Measurements from ENCODE around the gene MGST2.

The MGST2 gene

DNA sequence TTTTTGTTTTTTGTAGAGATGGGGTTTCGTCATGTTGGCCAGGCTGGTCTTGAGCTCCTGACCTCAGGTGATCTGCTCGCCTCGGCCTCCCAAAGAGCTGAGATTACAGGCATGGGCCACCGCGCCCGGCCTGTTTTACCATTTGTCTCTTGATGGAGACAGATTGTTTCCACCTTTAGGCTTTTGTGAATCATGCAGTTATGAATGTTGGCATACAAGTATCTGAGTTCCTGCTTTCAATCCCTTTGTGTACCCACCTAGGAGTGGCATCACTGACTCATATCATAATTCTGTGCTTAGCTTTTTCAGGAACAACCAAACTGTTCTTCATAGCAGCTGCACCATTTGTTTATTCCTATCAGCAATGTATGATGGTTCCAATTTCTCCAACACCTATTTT is 20.2 kb upstream of the MGST2 start:
- no peak for DNase-seq

DNA sequence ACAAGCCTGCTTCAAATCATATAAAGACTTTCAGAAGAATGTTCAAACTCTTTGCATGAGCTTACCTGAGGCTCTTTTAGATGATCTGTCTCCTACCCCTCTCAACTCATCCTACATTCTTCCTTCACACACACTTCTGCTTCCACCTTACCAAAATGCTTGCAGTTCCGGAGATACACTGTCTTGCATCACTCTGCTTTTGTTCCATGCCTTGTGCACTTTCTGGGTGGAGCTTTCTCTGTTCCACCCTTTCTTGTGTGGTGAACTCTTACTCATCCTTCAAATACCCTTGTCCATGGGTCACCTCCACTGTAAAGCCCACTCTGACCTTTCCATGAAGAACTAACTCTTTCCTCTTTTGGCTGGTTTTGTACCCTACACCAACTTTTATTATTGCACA is 18.4 kb upstream of the MGST2 start:
- no peak for DNase-seq

GRCh38 chr4:139647952-139648351 is 17.7 kb upstream of the MGST2 start:
- DNase-seq, result no peak

GRCh38 chr4:139651282-139652194 is 14.1 kb upstream of the MGST2 start:
- DNase-seq, result peak; percentile 77

DNA sequence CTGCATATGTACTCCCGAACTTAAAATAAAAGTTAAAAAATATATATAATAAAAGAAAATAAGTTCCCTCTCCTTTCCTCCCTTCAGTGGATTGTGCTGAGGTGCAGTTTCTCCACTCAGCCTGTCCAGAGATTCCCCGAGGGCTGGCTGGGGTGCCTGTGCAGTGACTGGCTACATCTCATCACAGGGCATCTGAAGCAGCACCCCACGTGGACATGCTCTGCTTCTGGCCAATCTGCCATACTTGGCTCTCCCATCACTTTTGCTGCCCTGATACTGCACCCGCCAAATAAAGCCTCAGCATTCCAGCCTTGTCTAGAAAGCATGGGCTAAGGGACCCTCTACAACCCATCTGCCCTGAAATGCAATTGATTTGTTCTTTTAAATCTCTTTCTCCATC is 11.1 kb upstream of the MGST2 start:
- no peak for DNase-seq

DNA sequence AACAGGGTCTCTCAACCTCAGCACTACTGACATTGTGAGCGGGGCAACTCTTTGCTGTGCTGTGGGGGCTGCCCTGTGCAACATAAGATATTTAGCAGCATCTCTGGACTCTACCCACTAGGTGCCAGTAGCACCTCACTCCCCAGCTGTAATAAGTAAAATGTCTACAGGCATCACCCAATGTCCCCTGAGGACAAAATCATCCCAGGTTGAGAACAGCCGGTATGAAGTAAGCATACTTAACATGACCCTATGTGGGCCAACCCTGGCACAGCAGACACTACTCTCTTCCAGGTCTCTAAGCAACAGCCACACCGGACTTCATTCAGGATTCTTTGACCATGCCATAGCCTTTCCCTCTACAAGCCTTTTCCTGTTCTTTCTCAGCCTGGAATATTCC is 10.5 kb upstream of the MGST2 start:
- DNase-seq, result peak; percentile 44

- peak; percentile 86 for DNase-seq
These were observed 8.8 kb upstream of the MGST2 start for GRCh38 chr4:139656614-139657486.

DNA sequence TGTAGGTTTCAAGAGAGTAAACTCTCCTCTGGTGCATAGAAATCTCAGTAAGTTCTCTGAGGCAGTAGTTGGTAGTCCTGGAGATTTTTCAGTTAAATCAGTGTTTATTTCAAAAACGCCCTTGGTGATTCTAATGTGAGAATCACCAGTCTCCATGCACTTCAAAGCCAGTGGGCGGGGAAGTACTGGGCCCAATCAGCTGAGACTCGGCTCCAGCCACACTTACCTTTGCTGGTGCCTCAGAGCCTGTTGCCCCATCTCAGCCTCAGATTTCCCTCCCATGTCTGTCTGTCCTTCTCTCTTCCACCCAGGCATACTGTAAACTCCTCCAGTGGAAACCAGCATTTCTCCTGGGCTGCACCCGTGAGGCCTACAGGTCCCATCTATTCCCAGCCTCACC is 7.4 kb upstream of the MGST2 start:
- DNase-seq, result peak; percentile 69

GRCh38 chr4:139658586-139659382 is 6.8 kb upstream of the MGST2 start:
- peak; percentile 14 for DNase-seq

DNA sequence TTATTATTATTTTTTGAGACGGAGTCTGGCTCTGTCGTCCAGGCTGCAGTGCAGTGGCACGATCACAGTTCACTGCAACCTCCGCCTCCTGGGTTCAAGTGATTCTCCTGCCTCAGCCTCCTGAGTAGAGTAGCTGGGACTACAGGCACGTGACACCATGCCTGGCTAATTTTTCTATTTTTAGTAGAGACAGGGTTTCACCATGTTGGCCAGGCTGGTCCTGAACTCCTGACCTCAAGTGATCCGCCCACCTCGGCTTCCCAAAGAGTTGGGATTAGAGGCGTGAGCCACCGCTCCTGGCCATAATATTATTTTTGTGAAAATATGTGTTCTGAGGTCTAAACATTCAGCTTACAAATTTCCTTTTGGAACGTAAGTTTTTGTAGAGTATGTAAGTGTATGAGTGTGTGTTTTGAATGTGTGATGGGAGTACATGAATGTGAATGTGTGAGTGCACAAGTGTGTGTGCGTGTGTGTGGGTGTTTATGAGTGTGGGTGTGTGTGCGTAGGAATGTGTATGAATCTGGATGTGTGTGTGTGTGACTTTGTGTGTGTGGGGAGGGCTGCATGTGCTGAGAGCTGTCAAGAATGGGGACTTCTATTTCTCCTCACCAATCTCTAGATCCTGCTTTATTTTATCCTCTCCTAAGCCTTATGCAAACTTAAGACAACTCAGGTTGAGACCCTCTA is 5.7 kb upstream of the MGST2 start:
- DNase-seq, result no peak

GRCh38 chr4:139660568-139661043 is 5.0 kb upstream of the MGST2 start:
- no peak for DNase-seq

- DNase-seq, result no peak
These were observed 2.0 kb upstream of the MGST2 start for GRCh38 chr4:139663561-139664138.

DNA sequence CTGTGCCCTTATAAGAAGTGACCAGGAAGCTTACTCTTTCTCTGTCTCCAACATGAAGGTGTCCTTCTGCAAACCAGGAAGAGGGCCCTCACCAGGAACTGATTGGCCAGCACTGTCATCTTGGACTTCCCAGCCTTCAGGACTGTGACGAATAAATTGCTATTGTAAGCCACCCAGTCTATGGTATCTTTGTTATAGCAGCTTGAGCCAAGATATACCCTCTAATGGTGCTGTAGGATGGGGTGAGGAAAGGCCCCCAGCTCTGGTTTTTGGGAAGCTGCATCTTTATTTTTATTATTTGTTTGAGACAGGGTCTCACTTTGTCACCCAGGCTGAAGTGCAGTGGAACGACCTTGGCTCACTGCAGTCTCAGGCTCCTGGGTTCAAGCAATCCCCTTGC is 1.2 kb upstream of the MGST2 start:
- DNase-seq, result no peak

- DNase-seq, result no peak
These were observed 435 bp upstream of the MGST2 start for GRCh38 chr4:139665079-139665689.

GRCh38 chr4:139666735-139667281 is 1.2 kb downstream of the MGST2 start:
- peak; percentile 57 for DNase-seq

- no peak for DNase-seq
These were observed 2.4 kb downstream of the MGST2 start for GRCh38 chr4:139668036-139668435.

- no peak for DNase-seq
These were observed 3.1 kb downstream of the MGST2 start for GRCh38 chr4:139668658-139669201.

- DNase-seq, result no peak
These were observed 3.7 kb downstream of the MGST2 start for GRCh38 chr4:139669335-139669734.

DNA sequence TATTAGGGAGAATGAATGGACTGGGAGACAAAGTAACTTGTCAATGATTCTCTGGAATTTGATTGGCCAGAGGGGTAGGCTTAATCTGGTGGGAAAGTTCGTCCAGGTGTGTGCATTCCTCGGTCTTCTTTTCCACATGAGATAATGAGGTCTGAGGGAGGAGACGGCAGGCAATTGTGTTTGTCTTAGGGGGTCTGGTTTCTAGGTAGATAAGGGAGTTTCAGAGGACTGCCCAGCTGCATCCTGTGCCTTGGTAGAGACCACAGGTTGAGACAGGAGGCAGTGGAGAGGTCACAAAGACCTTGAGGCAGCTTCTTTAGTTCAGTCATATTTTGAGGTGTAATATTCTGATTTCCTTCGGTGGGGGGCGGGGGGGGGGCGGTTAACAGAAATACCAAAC is 4.3 kb downstream of the MGST2 start:
- no peak for DNase-seq

DNA sequence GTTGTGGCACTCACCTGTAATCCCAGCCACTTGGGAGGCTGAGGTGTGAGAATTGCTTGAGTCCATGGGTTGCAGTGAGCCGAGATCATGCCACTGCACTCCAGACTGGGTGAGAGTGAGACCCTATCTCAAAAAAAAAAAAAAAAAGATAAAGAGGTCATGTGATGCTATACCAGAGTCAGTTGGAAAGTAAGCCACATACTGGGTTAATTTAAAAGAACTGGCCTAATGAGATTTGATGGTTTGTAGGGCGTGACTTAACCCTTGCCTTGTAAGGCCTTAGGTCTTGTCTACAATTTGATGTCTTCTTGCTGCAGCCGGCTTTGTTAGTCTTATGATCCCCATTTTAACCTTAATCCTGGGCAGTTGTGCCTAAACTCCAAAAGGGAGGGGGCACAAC is 5.2 kb downstream of the MGST2 start:
- DNase-seq, result no peak

DNA sequence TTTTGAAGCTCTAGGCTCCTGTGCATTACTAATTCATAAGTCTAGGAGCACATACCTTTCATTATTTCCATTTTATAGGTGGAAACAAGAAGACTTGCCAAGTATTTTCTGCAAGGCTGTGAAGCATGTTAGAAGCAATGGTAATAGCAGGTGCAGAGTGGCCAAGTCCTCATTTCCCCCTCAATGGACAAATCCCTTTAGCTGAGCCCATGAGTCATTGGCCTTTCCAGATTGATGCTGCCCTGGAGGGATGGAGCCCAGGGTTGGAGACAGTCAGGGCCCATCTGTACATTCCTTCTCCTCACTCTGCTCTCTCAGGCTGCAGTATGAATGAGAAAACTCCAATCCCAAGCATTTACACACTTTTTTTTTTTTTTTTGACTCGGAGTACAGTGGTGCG is 6.6 kb downstream of the MGST2 start:
- DNase-seq, result no peak
